B cell (primary cell): ENCODE results near the gene MROH8.

Experiments
- CTCF ChIP-seq: fragments of 200-600 bp; IDR thresholded peaks from one replicate; pipeline ENCODE4 v1.8.0; 2022; ENCODE audit warnings: antibody characterized with exemption, mild to moderate bottlenecking
- EZH2 ChIP-seq: IDR thresholded peaks from 2 replicates; pipeline ENCODE4 v1.6.1; 2012; ENCODE audit warnings: borderline replicate concordance, low read depth, mild to moderate bottlenecking, moderate library complexity, low read length; ENCODE audit not compliant: insufficient read depth, poor library complexity, severe bottlenecking

GRCh38 chr20:37111926-37112455 lies 67.4 kb downstream of the MROH8 start:
- TF ChIP-seq CTCF = no peak
- no peak for TF ChIP-seq EZH2
